ENCODE measurements around the gene ADRB2. TPM values are rescaled to one million over a fixed set of nuclear protein-coding genes. Genes with fewer than 3 reads are reported as not detected.
A peak's percentile ranks its signal among the peaks of the same experiment; 100 is the strongest.

The ADRB2 gene
- total RNA-seq, 3 donors from 2014 or later (not counting 1 experiment from before 2014, with no cell fraction given) = 47.1 to 78.9 (median 60.7) TPM

DNA sequence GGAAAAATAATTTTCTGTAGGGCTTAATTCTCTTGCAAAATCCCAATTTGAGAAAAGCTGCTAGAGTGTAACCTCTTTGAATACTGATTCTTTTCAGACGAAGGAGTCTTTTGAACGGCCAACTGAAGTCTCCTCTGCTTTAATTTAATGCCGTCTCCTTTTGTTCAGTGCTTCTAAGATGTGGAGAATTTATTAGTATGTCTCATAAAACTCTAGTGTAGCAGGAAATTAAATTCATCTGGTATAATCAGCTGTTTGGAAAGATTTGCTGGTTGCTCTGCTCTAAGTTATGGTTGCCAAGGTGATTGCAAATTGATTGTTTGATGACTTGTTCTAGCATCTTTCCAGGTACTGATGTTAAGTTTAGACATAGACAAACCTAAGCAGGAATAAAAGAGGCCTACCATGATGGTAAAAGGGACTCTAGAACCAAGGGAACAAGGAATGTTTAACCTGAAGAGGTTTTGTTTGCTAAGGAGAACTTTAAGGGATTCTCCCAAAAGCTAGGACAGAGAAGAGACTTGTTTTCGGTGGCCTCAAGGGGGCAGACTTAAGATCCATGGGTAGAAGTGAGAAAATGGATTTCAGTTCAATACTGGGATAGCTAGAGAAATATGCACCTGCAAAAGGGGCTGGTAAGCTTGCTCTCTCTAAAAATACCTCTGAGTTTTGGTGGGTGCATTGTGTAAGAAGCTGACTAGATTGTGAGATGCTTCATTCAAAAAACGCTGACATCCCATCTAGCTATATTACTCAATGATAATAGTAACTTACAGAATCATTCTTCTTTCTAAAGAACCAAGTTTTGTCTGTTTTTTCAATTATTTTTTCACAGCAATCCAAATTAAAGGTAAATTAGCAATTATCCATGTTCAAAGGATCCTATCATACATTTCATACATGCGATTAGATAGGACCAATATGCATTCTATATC is 5.7 kb upstream of the ADRB2 start:
- Mint-ChIP-seq H3K27me3 (ENCODE audit: low read depth in 2 of 2) (no peaks in the 10 kb centered on the region), H3K4me3 (no peak overlapping the region), H3K4me1 (peaks cover 17 to 20% of the 10 kb centered on the region in 2 donors), H3K9me3 (no peaks in the 10 kb centered on the region), H3K27ac (no peak overlapping the region), H3K36me3 (no peaks in the 10 kb centered on the region)
- H3K9me3 ChIP-seq (ENCODE audit: control insufficient read depth, insufficient read depth, low read length) = no peaks in the 10 kb centered on the region
- peak in 1 of 2 donors; percentile 70 for DNase-seq
- peaks cover 11% of the 10 kb centered on the region for H3K4me1 ChIP-seq (ENCODE audit: control insufficient read depth, insufficient read depth, low read length)
- no peak overlapping the region for H3K27ac ChIP-seq (ENCODE audit: low read length)
- WGBS (ENCODE audit: insufficient coverage) = 74% methylated on average over 5 of the region's 6 CpGs
- peak; percentile 71 for TF ChIP-seq CTCF (IDR thresholded peaks at IDR 0.05)
- intact Hi-C loops (cut with micrococcal nuclease) = loop anchor here (1.0 kb wide), 2 partner anchors 137 to 178 kb away; no protein-coding TSS in a partner anchor
- ATAC-seq = peak in 2 of 3 donors; percentile 57 to 73
- H3K27me3 ChIP-seq (ENCODE audit: control insufficient read depth, insufficient read depth, low read length) = no peaks in the 10 kb centered on the region
- no peak overlapping the region for H3K4me3 ChIP-seq (ENCODE audit: low read length)
- no peaks in the 10 kb centered on the region for H3K36me3 ChIP-seq (ENCODE audit: control insufficient read depth, insufficient read depth, low read length)

DNA sequence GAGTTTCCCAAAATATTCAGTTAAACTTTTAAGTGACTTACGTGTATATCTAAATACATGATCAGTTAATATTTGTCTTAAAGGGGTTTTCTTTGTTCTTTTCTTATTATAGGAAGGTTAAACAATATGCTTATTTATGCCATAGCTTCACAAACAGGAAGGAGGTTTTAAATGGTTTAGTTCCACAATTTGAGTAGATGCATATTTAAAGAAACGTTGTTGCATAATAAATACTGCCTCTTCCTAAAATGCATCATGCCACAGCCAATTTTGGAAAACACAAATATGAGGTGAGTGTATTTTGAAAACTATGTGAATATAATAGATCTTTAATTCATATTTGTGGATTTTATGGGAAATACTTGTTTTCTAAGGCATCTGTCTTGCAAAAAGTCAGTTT is 2.5 kb upstream of the ADRB2 start:
- no peaks in the 10 kb centered on the region for H3K9me3 ChIP-seq (ENCODE audit: control insufficient read depth, insufficient read depth, low read length)
- Mint-ChIP-seq H3K27ac (no peak overlapping the region), H3K4me3 (no peak overlapping the region), H3K9me3 (no peaks in the 10 kb centered on the region), H3K36me3 (peaks cover 8% of the 10 kb centered on the region), H3K27me3 (ENCODE audit: low read depth in 2 of 2) (no peaks in the 10 kb centered on the region), H3K4me1 (peaks cover 24 to 43% of the 10 kb centered on the region in 2 donors)
- H3K4me1 ChIP-seq (ENCODE audit: control insufficient read depth, insufficient read depth, low read length) = peaks cover 21% of the 10 kb centered on the region
- no peaks in the 10 kb centered on the region for H3K27me3 ChIP-seq (ENCODE audit: control insufficient read depth, insufficient read depth, low read length)
- WGBS (ENCODE audit: insufficient coverage) = no CpG with 5 or more reads among the region's 2 CpGs
- DNase-seq (no peak), ATAC-seq (no peak)
- TF ChIP-seq CTCF (IDR thresholded peaks at IDR 0.05) = no peak
- intact Hi-C loops (cut with micrococcal nuclease) = no loop called here
- no peaks in the 10 kb centered on the region for H3K36me3 ChIP-seq (ENCODE audit: control insufficient read depth, insufficient read depth, low read length)
- no peak overlapping the region for H3K27ac ChIP-seq (ENCODE audit: low read length)
- H3K4me3 ChIP-seq (ENCODE audit: low read length) = no peak overlapping the region

GRCh38 chr5:148825716-148826052 is 727 bp upstream of the ADRB2 start:
- WGBS (ENCODE audit: insufficient coverage) = 0% methylated on average over 9 of the region's 9 CpGs
- Histone ChIP-seq H3K4me1 (ENCODE audit: control insufficient read depth, insufficient read depth, low read length) (peaks cover 27% of the 10 kb centered on the region), H3K4me3 (ENCODE audit: low read length) (peak overlapping the region; percentile 69), H3K36me3 (ENCODE audit: control insufficient read depth, insufficient read depth, low read length) (peaks cover under 1% of the 10 kb centered on the region), H3K27me3 (ENCODE audit: control insufficient read depth, insufficient read depth, low read length) (no peaks in the 10 kb centered on the region), H3K9me3 (ENCODE audit: control insufficient read depth, insufficient read depth, low read length) (no peaks in the 10 kb centered on the region), H3K27ac (ENCODE audit: low read length) (peak overlapping the region; percentile 85)
- no peaks in the 10 kb centered on the region for H3K9me3 Mint-ChIP-seq
- no peak for TF ChIP-seq CTCF (IDR thresholded peaks at IDR 0.05)
- no peak for DNase-seq
- intact Hi-C loops (cut with micrococcal nuclease) = loop anchor here (1.0 to 5.0 kb wide), 4 partner anchors 17 to 83 kb away; no protein-coding TSS in a partner anchor
- peak overlapping the region; percentile 98 for H3K4me3 Mint-ChIP-seq
- H3K36me3 Mint-ChIP-seq = peaks cover 26% of the 10 kb centered on the region
- H3K4me1 Mint-ChIP-seq = peaks cover 39 to 58% of the 10 kb centered on the region in 2 donors
- H3K27me3 Mint-ChIP-seq (ENCODE audit: low read depth in 2 of 2) = no peaks in the 10 kb centered on the region
- ATAC-seq = no peak
- H3K27ac Mint-ChIP-seq = peak overlapping the region; percentile 89 to 91
